Activated gamma-delta T cell treated with anti-CD3 and anti-CD28 coated beads, Interleukin-2, amount 50 U/mL, for 16 hours (primary cell): ENCODE results near the gene NAT10.

ENCODE experiments used
- DNase-seq: peaks from one replicate; pipeline ENCODE4 v3.0.0-alpha.2; 2020; ENCODE audit warnings: low read depth

Gene NAT10

GRCh38 chr11:34190192-34191139, 85.0 kb downstream of the NAT10 start:
- no peak for DNase-seq

DNA sequence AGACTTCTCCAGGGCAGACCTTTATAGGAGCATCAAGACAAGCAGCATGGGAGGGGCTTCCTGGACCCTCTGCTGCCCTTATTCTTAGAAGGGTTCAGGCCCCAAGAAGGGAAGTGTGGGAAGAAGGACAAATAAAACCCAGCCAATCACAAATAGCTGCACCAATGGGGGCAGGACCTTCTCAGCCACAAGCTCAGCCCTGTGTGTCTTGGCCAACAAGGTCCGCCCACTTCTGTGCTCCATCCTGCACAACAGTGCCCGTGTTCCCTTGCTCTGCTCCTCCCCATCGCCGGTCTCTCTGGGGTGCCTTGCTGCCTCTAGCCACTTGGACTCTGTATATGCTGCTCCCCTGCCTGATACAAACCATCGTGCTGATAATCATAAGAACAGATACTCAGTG, 86.1 kb downstream of the NAT10 start:
- no peak for DNase-seq

- no peak for DNase-seq
Measured at GRCh38 chr11:34192481-34193401, 87.3 kb downstream of the NAT10 start.

- no peak for DNase-seq
Measured at GRCh38 chr11:34194576-34195335, 89.3 kb downstream of the NAT10 start.
